T-helper 17 cell (primary cell): ENCODE results near the gene GRM1. TPM values are rescaled to one million over a fixed set of nuclear protein-coding genes. Genes with fewer than 3 reads are reported as not detected.

Experiments
- ATAC-seq: fragments of 150-1000 bp; cut with Tn5 transposase; 2 replicates; pipeline ENCODE4 v1.10.0; 2021; ENCODE audit warnings: mild to moderate bottlenecking, moderate library complexity
- DNase-seq, 3 donors: peaks; one replicate each; pipeline versions ENCODE4 v3.0.0 to v3.0.0-alpha.2; 2020 to 2021
- H3K9me3 ChIP-seq: one replicate; pipeline ENCODE4 v1.7.0; 2013; ENCODE audit warnings: low read length, mild to moderate bottlenecking; ENCODE audit not compliant: control insufficient read depth, poor library complexity, severe bottlenecking
- H3K27ac Mint-ChIP-seq: one replicate; pipeline ENCODE4 v1.8.0; 2022; ENCODE audit warnings: mild to moderate bottlenecking, moderate library complexity, mixed read lengths
- H3K27me3 Mint-ChIP-seq: one replicate; pipeline ENCODE4 v1.8.0; 2022; ENCODE audit warnings: mixed read lengths
- H3K36me3 Mint-ChIP-seq: one replicate; pipeline ENCODE4 v1.8.0; 2022; ENCODE audit warnings: low read depth, mixed read lengths
- H3K4me1 Mint-ChIP-seq: one replicate; pipeline ENCODE4 v1.8.0; 2022; ENCODE audit warnings: mild to moderate bottlenecking, mixed read lengths
- H3K4me3 Mint-ChIP-seq: one replicate; pipeline ENCODE4 v1.8.0; 2022; ENCODE audit warnings: mild to moderate bottlenecking, moderate library complexity, mixed read lengths
- total RNA-seq, 4 donors: library from RNA in 2 of 4; stranded (reverse) in 2 of 4; gene quantifications; one replicate each; pipeline ENCODE4 v1.2.3 and lab custom pipeline; 2022 to 2026

GRM1 gene
- total RNA-seq, 2 donors from 2014 or later: not detected

DNA sequence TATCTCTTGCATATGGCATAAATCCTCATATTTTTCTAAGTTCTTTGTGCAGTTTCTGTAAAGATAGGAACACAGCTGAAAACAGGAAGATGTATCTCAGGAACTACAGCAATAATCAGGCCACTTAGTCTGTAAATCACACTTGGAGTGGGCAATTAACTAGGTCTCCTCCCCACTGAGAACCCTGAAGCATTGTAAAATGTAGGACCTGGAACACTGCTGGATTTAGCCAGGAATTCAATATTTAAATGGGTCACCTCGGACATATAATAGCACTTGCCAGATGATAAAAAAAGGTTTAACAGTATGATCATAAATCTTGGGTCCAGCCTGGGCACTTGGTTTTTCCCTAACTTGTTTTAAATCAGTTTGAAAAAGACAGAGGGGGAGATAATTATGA is 155.0 kb downstream of the GRM1 start:
- Mint-ChIP-seq H3K27ac (no peak overlapping the region), H3K27me3 (no peaks in the 10 kb centered on the region), H3K4me3 (no peak overlapping the region), H3K4me1 (no peaks in the 10 kb centered on the region), H3K36me3 (peaks cover under 1% of the 10 kb centered on the region)
- no peaks in the 10 kb centered on the region for H3K9me3 ChIP-seq
- no peak for ATAC-seq
- no peak for DNase-seq

- Mint-ChIP-seq H3K4me1 (no peaks in the 10 kb centered on the region), H3K4me3 (no peak overlapping the region), H3K36me3 (no peaks in the 10 kb centered on the region), H3K27ac (no peak overlapping the region), H3K27me3 (no peaks in the 10 kb centered on the region)
- no peak for DNase-seq
- no peaks in the 10 kb centered on the region for H3K9me3 ChIP-seq
- no peak for ATAC-seq
These were observed 155.8 kb downstream of the GRM1 start for GRCh38 chr6:146184701-146185100.

DNA sequence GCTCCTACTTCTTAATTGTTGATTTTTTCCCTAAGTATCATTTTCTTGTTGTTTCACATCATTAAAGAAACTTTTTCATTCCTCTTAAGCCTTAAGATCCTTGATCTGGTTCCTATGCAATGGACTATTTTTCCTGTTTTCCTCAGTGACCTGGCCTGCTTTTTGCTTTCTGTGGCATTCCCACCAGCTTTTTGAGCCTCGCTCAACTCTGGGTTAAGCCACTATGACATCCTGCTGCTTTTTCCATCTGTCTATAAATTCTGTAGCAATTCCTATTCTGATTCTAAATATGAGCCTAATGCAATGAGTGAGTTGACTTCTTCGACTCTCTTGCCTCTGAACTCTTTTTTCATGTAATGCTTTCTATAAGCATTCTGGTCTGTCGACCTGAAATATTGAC is 160.3 kb downstream of the GRM1 start:
- H3K4me1 Mint-ChIP-seq: no peaks in the 10 kb centered on the region
- no peaks in the 10 kb centered on the region for H3K36me3 Mint-ChIP-seq
- H3K9me3 ChIP-seq: peaks cover 4% of the 10 kb centered on the region
- DNase-seq (no peak), ATAC-seq (no peak)
- H3K4me3 Mint-ChIP-seq: no peak overlapping the region
- H3K27me3 Mint-ChIP-seq: no peaks in the 10 kb centered on the region
- no peak overlapping the region for H3K27ac Mint-ChIP-seq

GRCh38 chr6:146190581-146190980 is 161.7 kb downstream of the GRM1 start:
- no peaks in the 10 kb centered on the region for H3K36me3 Mint-ChIP-seq
- ATAC-seq (no peak), DNase-seq (no peak)
- H3K27ac Mint-ChIP-seq: no peak overlapping the region
- H3K9me3 ChIP-seq: peaks cover 4% of the 10 kb centered on the region
- no peak overlapping the region for H3K4me3 Mint-ChIP-seq
- no peaks in the 10 kb centered on the region for H3K4me1 Mint-ChIP-seq
- no peaks in the 10 kb centered on the region for H3K27me3 Mint-ChIP-seq

GRCh38 chr6:146191166-146191565 is 162.3 kb downstream of the GRM1 start:
- H3K4me3 Mint-ChIP-seq: no peak overlapping the region
- no peak for ATAC-seq
- no peak for DNase-seq
- no peaks in the 10 kb centered on the region for H3K4me1 Mint-ChIP-seq
- no peaks in the 10 kb centered on the region for H3K36me3 Mint-ChIP-seq
- H3K9me3 ChIP-seq: peaks cover 4% of the 10 kb centered on the region
- no peak overlapping the region for H3K27ac Mint-ChIP-seq
- no peaks in the 10 kb centered on the region for H3K27me3 Mint-ChIP-seq

GRCh38 chr6:146191612-146192011 is 162.8 kb downstream of the GRM1 start:
- no peak overlapping the region for H3K4me3 Mint-ChIP-seq
- no peak for DNase-seq
- no peaks in the 10 kb centered on the region for H3K4me1 Mint-ChIP-seq
- H3K36me3 Mint-ChIP-seq: no peaks in the 10 kb centered on the region
- H3K27me3 Mint-ChIP-seq: no peaks in the 10 kb centered on the region
- no peak for ATAC-seq
- H3K27ac Mint-ChIP-seq: no peak overlapping the region
- H3K9me3 ChIP-seq: peaks cover 4% of the 10 kb centered on the region

DNA sequence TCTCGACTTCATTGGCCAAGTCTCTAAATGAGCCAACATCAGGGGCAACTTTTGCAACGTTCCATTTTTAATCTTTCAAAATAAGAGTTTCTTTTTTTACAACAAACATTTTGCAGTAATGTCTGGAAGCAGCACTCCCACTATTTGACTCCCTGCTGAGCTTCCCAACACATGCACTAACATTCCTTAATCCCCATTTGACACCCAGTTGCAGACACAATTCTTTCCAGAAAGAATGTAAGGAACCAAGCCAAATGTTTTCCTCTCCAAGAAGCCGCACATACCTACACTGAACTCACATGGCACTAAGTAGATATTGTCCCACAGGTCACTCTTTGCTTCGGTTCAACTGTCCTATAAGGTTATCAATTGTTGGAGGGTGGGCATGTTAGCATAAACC is 165.6 kb downstream of the GRM1 start:
- Mint-ChIP-seq H3K36me3 (no peaks in the 10 kb centered on the region), H3K27ac (no peak overlapping the region), H3K27me3 (no peaks in the 10 kb centered on the region), H3K4me1 (no peaks in the 10 kb centered on the region), H3K4me3 (no peak overlapping the region)
- peaks cover 4% of the 10 kb centered on the region for H3K9me3 ChIP-seq
- DNase-seq: no peak
- no peak for ATAC-seq

DNA sequence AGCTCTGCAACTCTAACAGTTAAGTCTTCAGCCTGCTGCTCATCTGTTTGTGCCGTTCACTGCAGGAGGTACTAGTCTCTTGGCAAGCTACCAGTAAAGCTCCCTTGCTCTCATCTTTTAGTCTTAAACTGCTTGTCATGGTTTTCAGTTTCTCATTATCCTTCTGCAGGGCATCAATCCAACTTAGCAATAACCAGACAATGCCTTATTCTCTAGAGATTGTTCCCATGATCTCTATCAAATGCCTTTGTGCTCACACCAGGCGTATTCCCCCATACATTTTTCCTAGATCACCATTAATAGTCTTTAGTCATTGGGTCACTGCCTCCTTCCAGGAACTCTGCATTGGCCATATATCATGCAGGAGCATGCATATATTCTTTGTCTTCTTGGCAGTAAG is 171.3 kb downstream of the GRM1 start:
- no peaks in the 10 kb centered on the region for H3K9me3 ChIP-seq
- Mint-ChIP-seq H3K4me3 (no peak overlapping the region), H3K36me3 (no peaks in the 10 kb centered on the region), H3K27ac (no peak overlapping the region), H3K4me1 (no peaks in the 10 kb centered on the region), H3K27me3 (no peaks in the 10 kb centered on the region)
- no peak for DNase-seq
- ATAC-seq: no peak

DNA sequence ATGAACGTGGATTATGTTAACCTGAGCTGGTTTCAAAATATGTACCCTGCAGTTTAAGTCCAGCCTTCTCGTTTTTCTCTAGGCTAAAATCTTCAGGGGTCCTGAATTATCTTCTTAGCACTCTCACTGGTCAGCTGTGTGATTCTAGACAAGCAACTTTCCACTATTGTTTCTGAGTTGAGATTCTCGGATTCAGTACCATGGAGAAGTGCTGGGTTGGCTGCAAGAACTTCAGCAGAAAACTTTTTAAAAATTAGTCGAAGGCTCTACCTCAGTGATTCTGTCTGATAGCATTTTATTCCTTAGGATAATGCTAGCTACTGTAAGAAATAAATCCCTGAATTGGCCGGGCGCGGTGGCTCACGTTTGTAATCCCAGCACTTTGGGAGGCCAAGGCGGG is 173.7 kb downstream of the GRM1 start:
- Mint-ChIP-seq H3K4me1 (no peaks in the 10 kb centered on the region), H3K27ac (no peak overlapping the region), H3K27me3 (peaks cover 4% of the 10 kb centered on the region), H3K4me3 (no peak overlapping the region), H3K36me3 (no peaks in the 10 kb centered on the region)
- H3K9me3 ChIP-seq: no peaks in the 10 kb centered on the region
- DNase-seq (no peak), ATAC-seq (no peak)

DNA sequence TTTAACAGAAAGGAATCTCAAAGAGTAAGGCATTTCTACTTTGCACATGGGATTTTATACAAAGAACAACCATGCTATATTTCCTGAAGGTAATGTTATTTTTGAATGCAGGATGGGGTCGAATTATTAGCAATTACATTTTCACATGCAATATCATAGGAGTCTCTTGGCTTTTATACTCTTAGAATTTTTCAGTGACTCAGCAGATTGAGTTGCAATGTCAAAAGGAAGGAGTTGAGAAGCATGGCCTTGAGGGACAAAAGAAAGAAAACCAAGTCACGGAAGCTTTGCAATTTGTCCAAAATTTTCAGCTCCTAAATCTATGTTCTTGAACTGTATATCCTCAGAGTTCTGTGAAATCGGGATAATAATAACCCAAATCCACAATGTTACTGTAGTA is 181.1 kb downstream of the GRM1 start:
- peaks cover 2% of the 10 kb centered on the region for H3K4me1 Mint-ChIP-seq
- H3K36me3 Mint-ChIP-seq: no peaks in the 10 kb centered on the region
- peaks cover 21% of the 10 kb centered on the region for H3K27me3 Mint-ChIP-seq
- DNase-seq (no peak), ATAC-seq (no peak)
- H3K4me3 Mint-ChIP-seq: no peak overlapping the region
- H3K9me3 ChIP-seq: no peaks in the 10 kb centered on the region
- H3K27ac Mint-ChIP-seq: no peak overlapping the region

DNA sequence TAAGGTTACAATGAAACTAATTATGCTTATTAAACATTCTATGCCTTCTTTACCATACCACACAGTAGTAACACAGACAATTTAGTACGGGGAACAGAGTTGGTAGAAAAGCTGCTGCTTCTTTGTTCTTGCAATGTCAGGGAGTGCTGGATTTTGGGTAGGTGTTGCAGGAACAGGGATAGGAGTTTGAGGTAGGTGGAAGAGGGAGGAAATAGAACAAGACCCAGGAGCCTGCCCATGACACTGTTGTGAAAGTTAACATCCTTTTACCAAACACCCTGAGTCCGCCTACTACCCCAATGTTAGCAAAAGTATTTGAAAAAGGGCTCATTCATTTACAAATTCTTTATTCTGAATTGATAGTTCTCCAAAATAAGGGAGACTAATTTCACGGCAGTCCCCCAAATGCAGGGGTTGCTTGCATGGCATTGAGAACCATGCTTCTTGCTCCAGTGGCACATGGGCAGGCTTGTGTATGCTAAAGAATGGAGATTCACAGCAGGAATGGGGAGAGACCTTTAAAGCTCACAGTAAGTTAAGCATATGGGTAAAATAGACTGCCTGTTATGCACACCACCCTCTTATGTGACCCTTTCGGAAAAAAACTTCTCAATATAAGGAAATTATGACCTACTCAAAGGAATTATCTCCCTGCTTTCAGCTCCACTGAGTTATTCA is 181.7 kb downstream of the GRM1 start:
- ATAC-seq: no peak
- Mint-ChIP-seq H3K36me3 (no peaks in the 10 kb centered on the region), H3K4me3 (no peak overlapping the region), H3K27ac (no peak overlapping the region), H3K27me3 (peaks cover 21% of the 10 kb centered on the region), H3K4me1 (peaks cover 2% of the 10 kb centered on the region)
- DNase-seq: no peak
- no peaks in the 10 kb centered on the region for H3K9me3 ChIP-seq

DNA sequence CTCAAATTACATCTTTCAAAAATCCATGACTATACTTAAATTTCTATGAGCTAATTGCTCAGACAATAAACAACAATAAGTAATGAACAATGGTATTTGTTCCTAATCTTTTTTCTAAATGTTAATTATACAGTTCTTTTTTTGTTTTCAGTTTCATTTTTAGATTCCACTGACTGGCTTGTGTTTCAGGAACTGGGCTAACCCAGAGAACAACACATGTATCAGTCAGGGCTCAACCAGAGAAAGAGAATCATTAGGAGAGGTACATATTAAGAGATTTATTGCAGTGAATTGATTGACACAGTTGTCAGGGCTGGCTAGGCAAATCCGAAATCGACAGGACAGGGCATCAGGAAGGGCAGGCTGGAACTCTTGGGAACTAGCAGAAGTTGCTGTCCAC is 182.8 kb downstream of the GRM1 start:
- Mint-ChIP-seq H3K4me3 (no peak overlapping the region), H3K4me1 (peaks cover 2% of the 10 kb centered on the region), H3K27me3 (peaks cover 21% of the 10 kb centered on the region), H3K36me3 (no peaks in the 10 kb centered on the region), H3K27ac (no peak overlapping the region)
- no peak for ATAC-seq
- H3K9me3 ChIP-seq: no peaks in the 10 kb centered on the region
- no peak for DNase-seq

DNA sequence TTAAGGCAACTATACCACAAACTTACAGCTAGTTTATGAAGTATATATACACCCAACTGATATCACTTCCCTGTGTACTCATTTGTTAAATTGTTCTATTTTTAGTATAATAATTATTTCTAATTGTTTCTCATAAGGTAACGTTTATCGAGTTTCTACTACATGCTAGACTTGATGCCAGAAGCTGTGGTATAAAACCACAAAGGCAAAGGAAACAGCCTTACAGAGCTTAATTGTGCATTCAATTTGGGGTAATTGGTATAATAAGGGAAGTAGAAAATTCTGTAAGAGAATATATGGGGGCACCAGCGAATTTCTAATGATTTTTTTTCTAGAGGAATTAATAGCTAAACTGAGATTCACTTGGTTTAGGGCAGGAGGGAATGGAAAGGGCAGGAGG is 183.9 kb downstream of the GRM1 start:
- no peak for ATAC-seq
- DNase-seq: no peak
- Mint-ChIP-seq H3K27ac (no peak overlapping the region), H3K27me3 (peaks cover 15% of the 10 kb centered on the region), H3K4me1 (peaks cover 2% of the 10 kb centered on the region), H3K4me3 (no peak overlapping the region), H3K36me3 (no peaks in the 10 kb centered on the region)
- no peaks in the 10 kb centered on the region for H3K9me3 ChIP-seq

GRCh38 chr6:146219101-146219500 is 190.2 kb downstream of the GRM1 start:
- ATAC-seq (no peak), DNase-seq (no peak)
- Mint-ChIP-seq H3K36me3 (no peaks in the 10 kb centered on the region), H3K27ac (no peak overlapping the region), H3K4me3 (no peak overlapping the region), H3K4me1 (no peaks in the 10 kb centered on the region), H3K27me3 (no peaks in the 10 kb centered on the region)
- H3K9me3 ChIP-seq: no peaks in the 10 kb centered on the region
